Left ventricle myocardium inferior (tissue), 1 donor: Measurements from ENCODE around the gene CENATAC. TPM values are rescaled to one million over a fixed set of nuclear protein-coding genes. Genes with fewer than 3 reads are reported as not detected.
"Not testable (repeated sequence)": the region's sequence is repeated elsewhere in the genome, so short reads cannot be mapped to it uniquely, and the experiment has no call there.

Experiments
- DNase-seq: peaks from one replicate; pipeline ENCODE4 v3.0.0-alpha.2; 2020
- H3K27ac ChIP-seq: fragments of 200-600 bp; replicated peaks from 2 replicates; pipeline ENCODE4 v1.8.0; 2021
- H3K27me3 ChIP-seq: fragments of 200-600 bp; 2 replicates; pipeline ENCODE4 v1.8.0; 2021; ENCODE audit warnings: low read depth
- H3K36me3 ChIP-seq: fragments of 200-600 bp; 2 replicates; pipeline ENCODE4 v1.8.0; 2021
- H3K4me1 ChIP-seq: fragments of 200-600 bp; 2 replicates; pipeline ENCODE4 v1.8.0; 2021
- H3K4me3 ChIP-seq: fragments of 200-600 bp; 2 replicates; pipeline ENCODE4 v1.8.0; 2021; ENCODE audit warnings: mild to moderate bottlenecking, moderate library complexity
- H3K9me3 ChIP-seq: fragments of 200-600 bp; replicated peaks from 2 replicates; pipeline ENCODE4 v1.8.0; 2021
- CTCF ChIP-seq: fragments of 200-600 bp; IDR thresholded peaks from 2 replicates; pipeline ENCODE4 v1.8.0; 2021; ENCODE audit warnings: antibody characterized with exemption, mild to moderate bottlenecking, borderline replicate concordance
- intact Hi-C: fragments of 100-400 bp; cut with micrococcal nuclease; formaldehyde crosslinking; loops from one replicate; pipeline ENCODE4 v1.11.0; 2022
- total RNA-seq: library from RNA; stranded (reverse); fragmentation: NEBNext Ultra II Directional; extraction: Animal tissue kit (Norgen Biotek cat#: 25700); gene quantifications from one replicate; pipeline ENCODE4 v1.2.1, GENCODE V29; 2021
- donor health status: DM: no; HTN: yes; CAD: no; lungs with severe emphysema.

The CENATAC gene
- total RNA-seq, 1 donor from 2014 or later, result 9.7 TPM

DNA sequence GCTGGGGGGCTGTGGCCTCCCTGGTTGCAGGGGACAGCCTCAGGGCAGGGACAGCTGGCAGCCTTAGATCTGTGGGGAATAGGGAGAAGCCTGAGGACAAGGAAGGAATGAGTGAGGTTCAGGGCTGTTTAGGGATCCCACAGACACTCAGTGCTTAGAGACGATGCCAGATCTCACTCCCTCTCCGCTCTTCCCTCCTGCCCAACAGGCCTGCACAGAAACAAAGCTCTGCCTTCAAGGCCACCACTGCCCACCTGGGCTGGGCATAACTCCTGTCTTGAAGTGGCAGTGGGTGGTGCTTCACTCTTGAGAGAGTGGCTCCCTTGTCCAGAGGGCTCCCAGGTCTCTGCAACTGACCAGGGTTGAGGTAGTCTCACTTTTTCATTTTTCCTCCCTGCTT, 13.1 kb upstream of the CENATAC start:
- Histone ChIP-seq H3K27me3 (no peaks in the 10 kb centered on the region), H3K27ac (no peak overlapping the region), H3K36me3 (no peaks in the 10 kb centered on the region), H3K4me3 (no peak overlapping the region), H3K4me1 (peaks cover 8% of the 10 kb centered on the region), H3K9me3 (no peaks in the 10 kb centered on the region)
- DNase-seq, result no peak
- no peak for TF ChIP-seq CTCF
- intact Hi-C loops, result no loop called here

DNA sequence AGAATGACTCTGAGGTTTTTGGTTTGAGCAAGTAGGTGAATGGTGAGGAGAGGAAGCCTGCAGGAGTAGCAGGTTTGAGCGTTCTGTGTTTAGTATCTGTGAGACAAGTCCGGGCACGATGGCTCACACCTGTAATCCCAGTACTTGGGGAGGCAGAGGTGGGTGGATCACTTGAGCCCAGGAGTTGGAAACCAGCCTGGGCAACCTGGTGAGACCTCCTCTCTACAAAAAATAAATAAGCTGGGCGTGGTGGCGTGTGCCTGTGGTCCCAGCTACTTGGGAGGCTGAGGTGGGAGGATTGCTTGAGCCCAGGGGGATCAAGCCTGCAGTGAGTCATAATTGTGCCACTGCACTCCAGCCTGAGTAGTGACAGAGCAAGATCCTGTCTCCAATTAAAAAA, 9.7 kb upstream of the CENATAC start:
- intact Hi-C loops, result no loop called here
- Histone ChIP-seq H3K4me1 (no peaks in the 10 kb centered on the region), H3K4me3 (no peak overlapping the region), H3K9me3 (no peaks in the 10 kb centered on the region), H3K36me3 (no peaks in the 10 kb centered on the region), H3K27ac (no peak overlapping the region), H3K27me3 (no peaks in the 10 kb centered on the region)
- no peak for DNase-seq
- TF ChIP-seq CTCF, result no peak

DNA sequence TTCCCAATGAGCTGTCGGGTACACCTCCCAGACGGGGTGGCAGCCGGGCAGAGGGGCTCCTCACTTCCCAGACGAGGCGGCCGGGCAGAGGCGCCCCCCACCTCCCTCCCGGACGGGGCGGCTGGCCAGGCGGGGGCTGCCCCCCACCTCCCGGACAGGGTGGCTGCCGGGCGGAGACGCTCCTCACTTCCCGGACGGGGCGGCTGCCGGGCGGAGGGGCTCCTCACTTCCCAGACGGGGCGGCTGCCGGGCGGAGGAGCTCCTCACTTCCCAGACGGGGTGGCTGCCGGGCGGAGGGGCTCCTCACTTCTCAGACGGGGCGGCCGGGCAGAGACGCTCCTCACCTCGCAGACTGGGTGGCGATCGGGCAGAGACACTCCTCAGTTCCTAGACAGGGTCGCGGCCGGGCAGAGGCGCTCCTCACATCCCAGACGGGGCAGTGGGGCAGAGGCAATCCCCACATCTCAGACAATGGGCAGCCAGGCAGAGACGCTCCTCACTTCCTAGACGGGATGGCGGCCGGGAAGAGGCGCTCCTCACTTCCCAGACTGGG, 6.4 kb upstream of the CENATAC start:
- intact Hi-C loops, H3K36me3 ChIP-seq, H3K4me1 ChIP-seq, H3K27me3 ChIP-seq, H3K4me3 ChIP-seq, H3K27ac ChIP-seq, DNase-seq, H3K9me3 ChIP-seq: not testable (repeated sequence)

DNA sequence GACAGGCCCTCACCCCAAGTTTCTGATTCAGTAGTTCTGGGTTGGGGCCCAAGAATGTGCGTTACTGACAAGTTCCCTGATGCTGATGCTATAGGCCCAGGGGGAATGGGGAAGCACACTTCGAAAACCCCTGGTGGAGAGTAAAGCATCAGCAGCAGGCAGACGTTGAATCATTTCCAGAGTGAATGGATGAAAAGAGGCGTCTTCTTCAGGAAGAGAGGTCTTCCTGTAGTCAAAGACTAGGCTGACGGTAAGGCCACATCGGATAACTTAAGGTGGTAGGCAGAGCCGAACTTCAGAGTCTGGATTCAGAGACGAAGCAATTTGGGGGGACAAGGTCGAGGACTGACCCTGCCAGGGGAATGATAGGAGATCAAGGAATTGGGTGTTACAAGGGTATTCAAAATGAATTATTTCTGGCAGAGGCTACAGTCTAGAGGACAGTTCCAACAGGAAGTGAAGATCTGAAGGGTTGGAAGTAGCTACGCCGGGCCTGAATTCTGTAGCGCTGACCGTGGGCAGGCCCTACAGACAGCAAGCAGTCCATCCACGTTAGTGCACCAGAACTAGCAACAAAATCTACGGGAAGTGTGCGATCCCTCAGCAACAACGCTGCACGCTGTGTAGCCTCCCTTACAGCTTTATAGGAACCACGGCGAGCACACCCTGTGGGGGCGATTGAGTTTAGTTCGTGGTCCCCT, 862 bp upstream of the CENATAC start:
- Histone ChIP-seq H3K4me3 (peak overlapping the region; percentile 99), H3K36me3 (peaks cover 32% of the 10 kb centered on the region), H3K4me1 (peaks cover 36% of the 10 kb centered on the region), H3K9me3 (no peaks in the 10 kb centered on the region), H3K27ac (peak overlapping the region; percentile 90), H3K27me3 (no peaks in the 10 kb centered on the region)
- no peak for DNase-seq
- peak; percentile 16 for TF ChIP-seq CTCF
- intact Hi-C loops, result no loop called here

GRCh38 chr11:118998388-118998717, 415 bp downstream of the CENATAC start:
- peaks cover 45% of the 10 kb centered on the region for H3K36me3 ChIP-seq
- intact Hi-C loops, result no loop called here
- no peaks in the 10 kb centered on the region for H3K9me3 ChIP-seq
- H3K27me3 ChIP-seq, result no peaks in the 10 kb centered on the region
- peaks cover 36% of the 10 kb centered on the region for H3K4me1 ChIP-seq
- H3K4me3 ChIP-seq, result peak overlapping the region; percentile 99
- no peak for TF ChIP-seq CTCF
- no peak for DNase-seq
- peak overlapping the region; percentile 90 for H3K27ac ChIP-seq

DNA sequence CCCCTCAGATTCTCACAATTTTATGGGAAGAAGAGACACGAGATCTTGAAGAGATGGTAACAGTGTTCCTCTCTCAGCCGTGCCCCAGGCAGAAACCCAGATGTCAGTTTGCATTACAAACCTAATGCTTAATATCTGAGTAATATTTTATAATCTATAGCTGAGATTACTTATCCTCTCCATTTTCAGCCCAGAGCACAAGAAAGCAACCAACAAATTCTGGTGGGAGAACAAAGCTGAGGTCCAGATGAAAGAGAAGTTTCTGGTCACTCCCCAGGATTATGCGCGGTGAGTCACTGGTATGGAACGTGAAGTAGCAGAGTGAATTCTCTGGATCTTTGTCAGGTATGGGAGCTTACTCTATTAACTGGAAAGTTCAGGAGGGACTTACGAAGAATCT, 884 bp downstream of the CENATAC start:
- TF ChIP-seq CTCF, result no peak
- Histone ChIP-seq H3K27me3 (no peaks in the 10 kb centered on the region), H3K4me3 (peak overlapping the region; percentile 99), H3K36me3 (peaks cover 50% of the 10 kb centered on the region), H3K9me3 (no peaks in the 10 kb centered on the region), H3K4me1 (peaks cover 36% of the 10 kb centered on the region), H3K27ac (peak overlapping the region; percentile 90)
- DNase-seq, result no peak
- intact Hi-C loops, result no loop called here
